ENCODE measurements around the gene WDR36.
"Not testable (repeated sequence)": the region's sequence is repeated elsewhere in the genome, so short reads cannot be mapped to it uniquely, and the experiment has no call there.

WDR36 gene

GRCh38 chr5:111135946-111136345 is 43.8 kb downstream of the WDR36 start:
- no peak for DNase-seq (ENCODE audit: low read depth in 2 of 2)

- DNase-seq (ENCODE audit: low read depth in 2 of 2), result no peak
Observed at GRCh38 chr5:111138096-111138495, 45.9 kb downstream of the WDR36 start.

GRCh38 chr5:111141471-111141870 is 49.3 kb downstream of the WDR36 start:
- not testable (repeated sequence) for DNase-seq (ENCODE audit: low read depth in 2 of 2)

DNA sequence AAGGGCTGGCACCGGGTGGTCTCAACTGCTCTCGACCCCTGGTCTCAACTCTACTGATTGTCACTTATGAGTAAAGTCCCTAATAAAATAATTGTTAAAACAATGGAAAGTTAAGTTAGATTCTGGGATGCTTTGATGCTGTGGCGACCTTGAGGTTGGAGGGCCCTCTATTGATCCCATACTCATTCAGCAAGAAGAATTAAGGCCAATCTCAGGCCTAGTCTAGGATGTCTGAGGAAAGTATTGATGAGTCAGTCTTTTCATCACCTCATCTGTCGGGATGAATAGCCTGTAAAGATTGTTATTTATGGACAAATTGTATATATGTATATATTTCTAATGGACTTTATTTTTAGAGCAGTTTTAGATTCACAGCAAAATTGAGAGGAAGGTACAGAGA is 50.8 kb downstream of the WDR36 start:
- DNase-seq (ENCODE audit: low read depth in 2 of 2), result no peak

- no peak for DNase-seq (ENCODE audit: low read depth in 2 of 2)
Observed at GRCh38 chr5:111143910-111144309, 51.8 kb downstream of the WDR36 start.

- no peak for DNase-seq (ENCODE audit: low read depth in 2 of 2)
Observed at GRCh38 chr5:111144352-111144930, 52.3 kb downstream of the WDR36 start.

DNA sequence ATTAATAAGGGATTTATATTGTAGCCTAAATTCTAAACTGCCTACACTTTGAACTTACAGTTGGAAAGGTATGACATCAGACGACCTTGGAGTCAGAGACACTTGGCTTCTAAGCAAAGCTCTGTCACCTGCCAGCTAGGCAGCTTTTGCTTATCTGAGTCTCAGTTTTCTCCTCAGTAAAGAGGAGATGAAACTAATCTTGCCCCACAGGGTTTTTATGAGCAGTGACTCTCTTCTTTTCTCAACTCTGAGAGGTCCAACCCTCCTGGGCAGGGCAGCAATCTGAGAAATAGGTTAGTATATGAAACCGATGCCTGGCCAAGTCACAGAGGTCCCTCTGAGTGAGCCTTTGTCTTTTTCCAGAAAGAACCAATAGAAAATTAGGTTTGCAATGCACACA is 53.9 kb downstream of the WDR36 start:
- DNase-seq (ENCODE audit: low read depth in 2 of 2), result no peak

- no peak for DNase-seq (ENCODE audit: low read depth in 2 of 2)
Observed at GRCh38 chr5:111147502-111147901, 55.4 kb downstream of the WDR36 start.

DNA sequence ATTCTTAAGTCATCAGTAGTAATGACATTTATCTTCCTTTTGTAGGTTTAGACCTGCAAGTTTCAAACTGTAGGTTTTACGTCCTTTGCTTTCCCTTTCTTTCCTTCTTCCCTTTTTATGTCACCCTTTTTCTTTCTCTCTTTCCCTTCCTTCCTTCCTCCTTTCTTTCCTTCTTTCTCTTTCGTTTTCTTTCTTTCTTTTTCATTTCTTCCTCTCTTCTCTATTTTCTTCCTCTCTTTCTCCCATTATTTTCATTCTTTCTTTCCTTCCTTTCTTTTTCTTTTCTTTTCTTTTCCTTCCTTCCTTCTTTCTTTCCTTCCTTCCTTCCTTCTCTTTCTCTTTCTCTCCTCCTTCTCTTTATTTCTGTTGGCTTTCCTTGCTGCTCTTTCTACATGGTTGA is 59.9 kb downstream of the WDR36 start:
- no peak for DNase-seq (ENCODE audit: low read depth in 2 of 2)

DNA sequence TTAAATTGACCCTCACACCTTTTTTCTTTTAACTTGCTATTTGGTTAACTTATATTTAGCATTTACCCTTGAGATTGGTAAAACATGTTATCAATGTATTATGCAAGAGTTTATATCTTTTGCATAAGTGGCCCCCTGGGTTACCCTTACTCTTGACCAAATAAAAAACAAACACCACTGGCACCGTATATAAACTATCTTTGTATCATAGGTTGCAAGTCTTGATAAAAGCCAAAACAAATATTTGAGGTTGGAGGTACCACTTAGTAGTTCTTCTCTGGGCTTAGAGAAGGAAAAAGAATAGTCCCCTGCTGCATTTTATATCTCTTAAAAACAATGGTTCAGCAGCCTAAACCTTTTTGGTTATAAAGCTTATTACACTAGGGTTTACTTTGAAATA is 61.3 kb downstream of the WDR36 start:
- DNase-seq (ENCODE audit: low read depth in 2 of 2), result no peak

GRCh38 chr5:111153945-111154344 is 61.8 kb downstream of the WDR36 start:
- no peak for DNase-seq (ENCODE audit: low read depth in 2 of 2)

DNA sequence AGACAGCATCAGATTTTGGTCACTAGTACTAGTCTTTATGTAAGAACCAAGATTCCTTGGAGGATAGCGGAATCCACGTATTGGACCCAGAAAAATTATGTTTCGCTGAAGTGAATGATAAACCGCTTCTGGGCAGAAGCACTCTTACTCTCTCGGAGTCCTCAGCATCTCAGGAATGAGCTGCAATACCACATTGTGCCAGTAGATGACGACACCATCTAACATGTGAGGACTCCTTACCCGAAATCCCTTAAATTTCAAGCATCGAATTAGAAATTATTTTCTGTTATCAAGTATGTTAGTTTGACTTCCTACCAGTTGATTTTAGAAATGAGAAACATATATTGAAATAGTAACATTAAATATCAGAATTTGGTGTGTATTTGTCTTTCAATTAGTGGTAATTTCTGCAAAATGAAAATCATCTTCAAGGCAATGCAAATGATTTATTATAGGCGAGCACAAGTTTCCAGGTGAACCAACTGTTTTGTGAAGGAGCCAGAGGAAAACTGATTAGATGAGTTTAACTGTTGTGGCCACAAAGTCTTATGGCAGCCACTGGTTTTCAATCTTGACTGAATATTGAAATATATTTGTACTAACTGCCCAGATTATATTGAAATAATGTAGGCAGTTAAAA is 66.1 kb downstream of the WDR36 start:
- DNase-seq (ENCODE audit: low read depth in 2 of 2), result peak; percentile 59 to 87

DNA sequence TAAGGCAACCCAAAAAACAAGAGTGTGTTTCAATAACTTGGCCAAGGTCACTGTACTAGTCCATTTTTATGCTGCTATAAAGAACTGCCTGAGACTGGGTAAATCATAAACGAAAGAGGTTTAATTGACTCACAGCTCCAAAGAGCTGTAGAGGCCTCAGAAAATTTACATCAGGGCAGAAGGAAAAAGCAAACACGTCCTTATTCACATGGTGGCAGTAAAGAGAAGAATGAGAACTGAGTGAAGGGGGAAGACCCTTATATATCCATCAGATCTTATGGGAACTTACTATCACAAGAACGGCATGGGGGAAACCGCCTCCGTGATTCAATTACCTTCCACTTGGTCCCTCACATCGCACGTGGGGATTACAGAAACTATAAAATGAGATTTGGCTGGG is 67.7 kb downstream of the WDR36 start:
- no peak for DNase-seq (ENCODE audit: low read depth in 2 of 2)

- DNase-seq (ENCODE audit: low read depth in 2 of 2), result no peak
Observed at GRCh38 chr5:111163000-111163399, 70.9 kb downstream of the WDR36 start.

- no peak for DNase-seq (ENCODE audit: low read depth in 2 of 2)
Observed at GRCh38 chr5:111165058-111165457, 72.9 kb downstream of the WDR36 start.

DNA sequence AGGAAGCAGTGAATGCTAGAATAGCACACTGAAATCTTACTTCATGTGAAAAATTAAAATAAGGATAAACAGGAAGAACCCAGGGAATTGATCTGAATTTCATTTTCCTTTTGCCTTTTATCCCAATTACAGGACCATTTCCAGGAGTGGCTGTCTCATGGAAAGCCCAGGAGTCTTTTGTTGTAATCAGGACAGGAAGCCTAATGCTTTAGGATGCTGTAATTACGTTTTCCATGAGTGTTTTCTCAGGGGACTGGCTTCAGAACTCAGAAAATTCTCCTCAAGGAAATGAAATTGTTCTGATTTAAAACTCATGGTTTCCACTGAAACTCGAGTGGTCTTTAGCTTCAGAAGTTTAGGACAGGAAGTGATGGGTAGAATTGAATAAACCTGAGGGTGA is 75.4 kb downstream of the WDR36 start:
- DNase-seq (ENCODE audit: low read depth in 2 of 2), result no peak

DNA sequence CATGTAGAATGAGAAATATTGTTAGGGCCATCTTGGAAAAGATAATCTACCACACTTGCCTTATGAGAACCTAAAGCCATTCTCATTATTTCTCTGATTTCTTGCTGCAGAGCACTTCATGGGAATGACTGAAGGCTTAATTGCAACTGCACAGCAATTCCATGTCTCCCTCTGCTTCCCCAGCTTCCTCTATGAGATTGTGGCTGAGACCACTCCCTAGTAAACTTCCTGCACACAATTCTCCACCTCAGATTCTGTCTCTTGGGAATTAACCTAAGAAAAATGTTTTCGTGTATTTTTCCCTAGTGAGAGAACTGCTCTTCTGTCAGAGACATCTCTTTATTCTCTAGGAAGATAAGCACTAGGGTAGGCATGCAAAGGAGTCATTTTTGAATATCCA is 76.5 kb downstream of the WDR36 start:
- DNase-seq (ENCODE audit: low read depth in 2 of 2), result no peak

DNA sequence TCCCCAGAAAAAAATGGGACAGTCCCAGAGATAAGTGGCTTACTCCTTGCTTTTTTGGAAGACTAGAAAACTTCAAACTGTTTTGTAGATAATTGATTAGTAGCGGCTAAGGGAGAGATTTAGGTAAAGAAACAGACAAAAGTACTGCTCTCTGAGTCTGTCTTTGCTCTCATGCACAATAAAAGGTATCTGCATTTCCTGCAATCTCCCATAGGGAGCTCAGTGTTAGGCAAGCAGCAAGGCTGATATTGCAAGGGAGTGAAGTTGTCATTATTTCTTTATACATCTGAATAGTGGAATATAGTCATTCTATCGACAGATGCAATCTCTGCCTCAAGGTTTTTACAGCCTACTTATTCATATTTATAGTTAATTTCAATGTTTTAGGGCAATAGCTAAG is 77.1 kb downstream of the WDR36 start:
- DNase-seq (ENCODE audit: low read depth in 2 of 2), result no peak

DNA sequence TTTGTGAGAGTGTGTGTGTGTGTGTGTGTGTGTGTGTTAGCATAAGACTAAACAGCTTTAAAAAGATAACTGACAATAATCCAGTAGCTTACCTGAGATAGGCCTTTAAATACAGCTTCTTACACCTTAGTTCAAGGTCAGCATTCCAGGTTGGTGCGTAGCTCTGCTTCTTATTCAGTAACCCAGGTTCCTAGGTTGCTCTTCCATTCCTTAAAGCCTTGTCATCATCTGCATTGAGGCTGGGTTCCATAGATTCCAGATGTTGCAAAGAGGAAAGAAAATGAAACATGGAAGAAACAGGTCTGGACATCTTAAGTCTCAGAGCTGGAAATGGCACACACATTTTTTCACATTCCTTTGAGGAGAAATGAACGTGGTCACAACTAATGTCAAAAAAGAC is 78.1 kb downstream of the WDR36 start:
- DNase-seq (ENCODE audit: low read depth in 2 of 2), result no peak

GRCh38 chr5:111172504-111172903 is 80.4 kb downstream of the WDR36 start:
- DNase-seq (ENCODE audit: low read depth in 2 of 2), result no peak

DNA sequence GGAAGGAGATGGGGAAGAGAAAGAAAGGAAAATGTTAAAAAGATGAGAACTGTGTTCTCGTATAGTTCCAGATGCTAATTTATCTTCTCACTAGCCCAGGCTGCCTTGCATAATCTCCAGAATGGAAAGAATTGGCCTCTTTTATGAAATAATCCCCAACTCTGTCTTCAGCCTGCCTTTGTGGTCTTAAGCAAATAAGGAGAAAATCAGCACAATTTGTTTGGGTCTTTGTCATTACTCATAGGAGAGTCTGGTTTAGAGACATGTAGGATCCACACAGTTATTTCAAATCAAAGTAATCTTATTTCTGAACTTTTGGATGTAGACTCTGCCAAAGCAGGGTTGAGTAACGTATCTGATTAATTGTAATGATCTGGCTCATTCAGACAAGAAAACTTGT is 81.3 kb downstream of the WDR36 start:
- no peak for DNase-seq (ENCODE audit: low read depth in 2 of 2)
